ACC112 (cell line): ENCODE data around the gene NEURL4.
"Not testable (repeated sequence)": the region's sequence is repeated elsewhere in the genome, so short reads cannot be mapped to it uniquely, and the experiment has no call there.

Experiments used
- H2AFZ ChIP-seq: fragments of 200-600 bp; sonication (generic); one replicate; pipeline ENCODE4 v1.6.0; 2017; ENCODE audit warnings: antibody characterized with exemption, low read length; ENCODE audit not compliant: unreplicated experiment
- H3K27ac ChIP-seq: fragments of 200-600 bp; sonication (generic); 2 replicates; pipeline ENCODE4 v1.5.1; 2014; ENCODE audit warnings: low read depth, mild to moderate bottlenecking, antibody characterized with exemption, low read length, moderate library complexity
- H3K27me3 ChIP-seq: fragments of 200-600 bp; sonication (generic); 2 replicates; pipeline ENCODE4 v1.6.1; 2014; ENCODE audit warnings: mild to moderate bottlenecking, antibody characterized with exemption, low read length, moderate library complexity, mixed read lengths; ENCODE audit not compliant: insufficient read depth
- H3K36me3 ChIP-seq: fragments of 200-600 bp; sonication (generic); 2 replicates; pipeline ENCODE4 v1.6.1; 2016; ENCODE audit warnings: mild to moderate bottlenecking, antibody characterized with exemption, low read length, moderate library complexity, mixed read lengths; ENCODE audit not compliant: insufficient read depth
- H3K4me1 ChIP-seq: fragments of 200-600 bp; sonication (generic); one replicate; pipeline ENCODE4 v1.6.1; 2016; ENCODE audit warnings: low read length, mixed read lengths; ENCODE audit not compliant: insufficient read depth, unreplicated experiment, control insufficient read depth
- H3K4me3 ChIP-seq: fragments of 200-600 bp; sonication (generic); 2 replicates; pipeline ENCODE4 v1.5.1; 2014; ENCODE audit warnings: mild to moderate bottlenecking, low read depth, low read length
- H3K79me2 ChIP-seq: fragments of 200-600 bp; sonication (generic); one replicate; pipeline ENCODE4 v1.6.0; 2016; ENCODE audit warnings: low read length; ENCODE audit not compliant: control insufficient read depth, unreplicated experiment, insufficient read depth

NEURL4 gene

GRCh38 chr17:7332600-7333069 is 3.5 kb upstream of the NEURL4 start:
- not testable (repeated sequence) for H3K27me3 ChIP-seq, H2AFZ ChIP-seq, H3K27ac ChIP-seq, H3K4me3 ChIP-seq, H3K36me3 ChIP-seq
- Histone ChIP-seq H3K79me2 (peaks cover 11% of the 10 kb centered on the region), H3K4me1 (peaks cover 14% of the 10 kb centered on the region)

- Histone ChIP-seq H3K4me3 (no peak overlapping the region), H2AFZ (no peak overlapping the region), H3K36me3 (no peaks in the 10 kb centered on the region), H3K27ac (no peak overlapping the region), H3K27me3 (no peaks in the 10 kb centered on the region), H3K79me2 (peaks cover 15% of the 10 kb centered on the region), H3K4me1 (peaks cover 16% of the 10 kb centered on the region)
Measured at GRCh38 chr17:7332111-7332510, 3.0 kb upstream of the NEURL4 start.

GRCh38 chr17:7330638-7331015 is 1.5 kb upstream of the NEURL4 start:
- Histone ChIP-seq H2AFZ (peak overlapping the region; percentile 95), H3K4me3 (peak overlapping the region; percentile 96), H3K79me2 (peaks cover 15% of the 10 kb centered on the region), H3K27ac (no peak overlapping the region), H3K4me1 (peaks cover 16% of the 10 kb centered on the region), H3K27me3 (no peaks in the 10 kb centered on the region), H3K36me3 (no peaks in the 10 kb centered on the region)

- H3K27me3 ChIP-seq = no peaks in the 10 kb centered on the region
- peaks cover 15% of the 10 kb centered on the region for H3K79me2 ChIP-seq
- no peaks in the 10 kb centered on the region; the same call in 1 of the 2 replicates for H3K36me3 ChIP-seq
- H3K27ac ChIP-seq = peak overlapping the region; percentile 79
- peak overlapping the region; percentile 96 for H3K4me3 ChIP-seq
- peaks cover 16% of the 10 kb centered on the region for H3K4me1 ChIP-seq
- peak overlapping the region; percentile 95 for H2AFZ ChIP-seq
Measured at GRCh38 chr17:7329997-7330637, 982 bp upstream of the NEURL4 start.

- H3K27ac ChIP-seq = peak overlapping the region; percentile 79
- peaks cover 16% of the 10 kb centered on the region for H3K4me1 ChIP-seq
- peaks cover 15% of the 10 kb centered on the region for H3K79me2 ChIP-seq
- H2AFZ ChIP-seq = peak overlapping the region; percentile 89
- H3K36me3 ChIP-seq = no peaks in the 10 kb centered on the region; the same call in 1 of the 2 replicates
- H3K4me3 ChIP-seq = peak overlapping the region; percentile 96
- H3K27me3 ChIP-seq = no peaks in the 10 kb centered on the region
Measured at GRCh38 chr17:7329374-7329996, 350 bp upstream of the NEURL4 start.

- Histone ChIP-seq H3K36me3 (peaks cover 6% of the 10 kb centered on the region; the same call in 1 of the 2 replicates), H3K79me2 (peaks cover 15% of the 10 kb centered on the region), H2AFZ (no peak overlapping the region), H3K27ac (no peak overlapping the region), H3K27me3 (no peaks in the 10 kb centered on the region), H3K4me1 (peaks cover 16% of the 10 kb centered on the region), H3K4me3 (peak overlapping the region; percentile 96)
Measured at GRCh38 chr17:7328009-7328408, 1.1 kb downstream of the NEURL4 start.

GRCh38 chr17:7327501-7327900 is 1.6 kb downstream of the NEURL4 start:
- Histone ChIP-seq H3K4me3 (no peak overlapping the region), H3K27me3 (no peaks in the 10 kb centered on the region), H3K27ac (no peak overlapping the region), H3K4me1 (peaks cover 16% of the 10 kb centered on the region), H3K79me2 (peaks cover 15% of the 10 kb centered on the region), H3K36me3 (peaks cover 11% of the 10 kb centered on the region; the same call in 1 of the 2 replicates), H2AFZ (no peak overlapping the region)

- H3K79me2 ChIP-seq = peaks cover 15% of the 10 kb centered on the region
- no peak overlapping the region for H3K27ac ChIP-seq
- H3K4me1 ChIP-seq = peaks cover 16% of the 10 kb centered on the region
- H3K36me3 ChIP-seq = peaks cover 13% of the 10 kb centered on the region; the same call in 1 of the 2 replicates
- H2AFZ ChIP-seq = no peak overlapping the region
- H3K27me3 ChIP-seq = no peaks in the 10 kb centered on the region
- H3K4me3 ChIP-seq = no peak overlapping the region
Measured at GRCh38 chr17:7327056-7327455, 2.1 kb downstream of the NEURL4 start.

- H2AFZ ChIP-seq = no peak overlapping the region
- H3K27ac ChIP-seq = no peak overlapping the region
- H3K36me3 ChIP-seq = peaks cover 16% of the 10 kb centered on the region; the same call in 1 of the 2 replicates
- no peaks in the 10 kb centered on the region for H3K27me3 ChIP-seq
- H3K79me2 ChIP-seq = peaks cover 15% of the 10 kb centered on the region
- H3K4me1 ChIP-seq = peaks cover 16% of the 10 kb centered on the region
- no peak overlapping the region for H3K4me3 ChIP-seq
Measured at GRCh38 chr17:7326186-7326585, 2.9 kb downstream of the NEURL4 start.

- no peak overlapping the region for H2AFZ ChIP-seq
- H3K4me3 ChIP-seq = no peak overlapping the region
- peaks cover 15% of the 10 kb centered on the region for H3K79me2 ChIP-seq
- H3K36me3 ChIP-seq = peaks cover 21% of the 10 kb centered on the region; the same call in 1 of the 2 replicates
- H3K4me1 ChIP-seq = peaks cover 10% of the 10 kb centered on the region
- H3K27me3 ChIP-seq = no peaks in the 10 kb centered on the region
- no peak overlapping the region for H3K27ac ChIP-seq
Measured at GRCh38 chr17:7325031-7325528, 4.1 kb downstream of the NEURL4 start.

GRCh38 chr17:7324438-7324779 is 4.7 kb downstream of the NEURL4 start:
- Histone ChIP-seq H3K36me3 (peaks cover 21% of the 10 kb centered on the region; the same call in 1 of the 2 replicates), H3K4me1 (peaks cover 10% of the 10 kb centered on the region), H2AFZ (no peak overlapping the region), H3K27ac (no peak overlapping the region), H3K79me2 (peaks cover 15% of the 10 kb centered on the region), H3K27me3 (no peaks in the 10 kb centered on the region), H3K4me3 (no peak overlapping the region)
